ENCODE results near the gene KRT75.

The KRT75 gene

GRCh38 chr12:52380271-52380694 is 53.9 kb downstream of the KRT75 start:
- peak; percentile 65 for DNase-seq
- H3K27me3 ChIP-seq, result peaks cover 5% of the 10 kb centered on the region
- no peak overlapping the region for H3K4me3 ChIP-seq (ENCODE audit: low read depth, low read length)
- no peaks in the 10 kb centered on the region for H3K9me3 ChIP-seq
- no peaks in the 10 kb centered on the region for H3K4me1 ChIP-seq
- H3K36me3 ChIP-seq, result no peaks in the 10 kb centered on the region
- TF ChIP-seq CTCF (IDR thresholded peaks at IDR 0.05; ENCODE audit: low read depth, low read length), result peak; percentile 76

GRCh38 chr12:52379536-52379935 is 54.6 kb downstream of the KRT75 start:
- Histone ChIP-seq H3K36me3 (no peaks in the 10 kb centered on the region), H3K27me3 (peaks cover 5% of the 10 kb centered on the region), H3K4me1 (no peaks in the 10 kb centered on the region), H3K4me3 (ENCODE audit: low read depth, low read length) (no peak overlapping the region), H3K9me3 (no peaks in the 10 kb centered on the region)
- TF ChIP-seq CTCF (IDR thresholded peaks at IDR 0.05; ENCODE audit: low read depth, low read length), result no peak
- DNase-seq, result no peak

GRCh38 chr12:52378091-52378490 is 56.1 kb downstream of the KRT75 start:
- Histone ChIP-seq H3K27me3 (no peaks in the 10 kb centered on the region; the same call in none of the 2 replicates), H3K4me1 (no peaks in the 10 kb centered on the region), H3K9me3 (no peaks in the 10 kb centered on the region), H3K36me3 (no peaks in the 10 kb centered on the region), H3K4me3 (ENCODE audit: low read depth, low read length) (no peak overlapping the region)
- TF ChIP-seq CTCF (IDR thresholded peaks at IDR 0.05; ENCODE audit: low read depth, low read length), result no peak
- DNase-seq, result no peak

- H3K36me3 ChIP-seq, result no peaks in the 10 kb centered on the region
- H3K27me3 ChIP-seq, result no peaks in the 10 kb centered on the region; the same call in none of the 2 replicates
- no peak for TF ChIP-seq CTCF (IDR thresholded peaks at IDR 0.05; ENCODE audit: low read depth, low read length)
- H3K9me3 ChIP-seq, result no peaks in the 10 kb centered on the region
- DNase-seq, result no peak
- no peaks in the 10 kb centered on the region for H3K4me1 ChIP-seq
- H3K4me3 ChIP-seq (ENCODE audit: low read depth, low read length), result no peak overlapping the region
Observed at GRCh38 chr12:52377266-52377665, 56.9 kb downstream of the KRT75 start.
